GM12872 (cell line): ENCODE data around the gene PROK2.

Source experiments
- CTCF ChIP-seq: IDR thresholded peaks from 3 replicates; pipeline ENCODE4 v1.5.1; 2011; ENCODE audit warnings: low read depth, mild to moderate bottlenecking, low read length, moderate library complexity; ENCODE audit not compliant: insufficient read depth

PROK2 gene

GRCh38 chr3:71779674-71780377, 5.1 kb downstream of the PROK2 start:
- TF ChIP-seq CTCF = no peak

GRCh38 chr3:71778353-71778752, 6.6 kb downstream of the PROK2 start:
- TF ChIP-seq CTCF = no peak

GRCh38 chr3:71776538-71776937, 8.4 kb downstream of the PROK2 start:
- no peak for TF ChIP-seq CTCF

- TF ChIP-seq CTCF = no peak
Measured at GRCh38 chr3:71771884-71772283, 13.1 kb downstream of the PROK2 start.

- TF ChIP-seq CTCF = no peak
Measured at GRCh38 chr3:71771126-71771525, 13.8 kb downstream of the PROK2 start.

GRCh38 chr3:71763426-71763825, 21.5 kb downstream of the PROK2 start:
- no peak for TF ChIP-seq CTCF

- no peak for TF ChIP-seq CTCF
Measured at GRCh38 chr3:71760140-71760539, 24.8 kb downstream of the PROK2 start.
